GM12801 (cell line): ENCODE measurements around the gene PRKAR2A.

Experiments used
- TF ChIP-seq, protein P1 (sequence below): IDR thresholded peaks from one replicate; pipeline ENCODE4 v1.5.1; 2011; ENCODE audit warnings: control low read depth; ENCODE audit not compliant: insufficient read length; ENCODE audit errors: extremely low read depth

Gene PRKAR2A

DNA sequence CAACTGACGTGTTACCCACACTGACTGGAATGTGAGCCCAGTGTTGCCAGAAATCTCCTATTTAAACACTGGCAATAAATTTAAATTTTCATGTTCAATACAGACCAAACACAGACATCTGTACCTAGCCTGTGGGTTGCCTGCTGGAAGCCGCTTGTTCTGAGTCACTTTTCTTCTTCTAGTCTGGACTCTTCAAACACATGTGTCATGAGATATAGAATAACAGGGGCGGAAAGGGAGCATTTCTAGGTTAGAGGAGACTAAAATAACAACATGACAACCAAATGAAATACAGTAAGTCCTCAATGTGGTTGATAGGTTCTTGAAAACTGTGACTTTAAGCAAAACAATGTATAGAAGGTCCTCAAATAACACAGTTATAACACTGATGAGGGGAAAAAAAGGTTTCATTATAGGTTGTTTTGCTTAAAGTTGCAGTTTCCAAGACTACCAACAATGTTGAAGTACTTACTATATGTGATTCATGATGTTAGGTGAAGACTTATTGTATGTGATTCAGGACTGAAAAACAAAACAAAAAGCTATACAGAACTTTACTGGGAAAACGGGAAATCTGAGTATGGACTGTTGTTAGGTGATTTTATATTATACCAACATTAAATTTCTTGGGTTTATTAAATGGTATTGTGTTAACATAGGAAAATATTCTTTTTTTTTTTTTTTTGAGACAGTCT, 63.1 kb downstream of the PRKAR2A start:
- TF ChIP-seq, protein P1, sequence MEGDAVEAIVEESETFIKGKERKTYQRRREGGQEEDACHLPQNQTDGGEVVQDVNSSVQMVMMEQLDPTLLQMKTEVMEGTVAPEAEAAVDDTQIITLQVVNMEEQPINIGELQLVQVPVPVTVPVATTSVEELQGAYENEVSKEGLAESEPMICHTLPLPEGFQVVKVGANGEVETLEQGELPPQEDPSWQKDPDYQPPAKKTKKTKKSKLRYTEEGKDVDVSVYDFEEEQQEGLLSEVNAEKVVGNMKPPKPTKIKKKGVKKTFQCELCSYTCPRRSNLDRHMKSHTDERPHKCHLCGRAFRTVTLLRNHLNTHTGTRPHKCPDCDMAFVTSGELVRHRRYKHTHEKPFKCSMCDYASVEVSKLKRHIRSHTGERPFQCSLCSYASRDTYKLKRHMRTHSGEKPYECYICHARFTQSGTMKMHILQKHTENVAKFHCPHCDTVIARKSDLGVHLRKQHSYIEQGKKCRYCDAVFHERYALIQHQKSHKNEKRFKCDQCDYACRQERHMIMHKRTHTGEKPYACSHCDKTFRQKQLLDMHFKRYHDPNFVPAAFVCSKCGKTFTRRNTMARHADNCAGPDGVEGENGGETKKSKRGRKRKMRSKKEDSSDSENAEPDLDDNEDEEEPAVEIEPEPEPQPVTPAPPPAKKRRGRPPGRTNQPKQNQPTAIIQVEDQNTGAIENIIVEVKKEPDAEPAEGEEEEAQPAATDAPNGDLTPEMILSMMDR: no peak

DNA sequence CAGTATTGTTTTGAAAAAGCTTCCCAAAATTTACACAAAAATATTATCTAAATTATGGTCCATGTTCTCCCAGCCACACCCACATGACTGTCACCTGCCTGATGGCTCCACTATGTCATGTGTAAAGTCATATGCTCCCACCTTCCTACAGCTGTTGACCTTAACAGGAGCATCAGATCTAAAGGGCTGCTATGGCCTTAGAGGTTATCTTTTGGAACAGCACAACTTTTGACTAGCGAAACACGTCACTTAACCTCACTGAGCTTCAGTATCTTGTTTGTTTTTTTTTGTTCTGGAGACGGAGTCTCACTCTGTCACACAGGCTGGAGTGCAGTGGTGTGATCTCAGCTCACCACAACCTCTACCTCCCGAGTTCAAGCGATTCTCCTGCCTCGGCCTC, 64.4 kb downstream of the PRKAR2A start:
- TF ChIP-seq, protein P1: no peak

DNA sequence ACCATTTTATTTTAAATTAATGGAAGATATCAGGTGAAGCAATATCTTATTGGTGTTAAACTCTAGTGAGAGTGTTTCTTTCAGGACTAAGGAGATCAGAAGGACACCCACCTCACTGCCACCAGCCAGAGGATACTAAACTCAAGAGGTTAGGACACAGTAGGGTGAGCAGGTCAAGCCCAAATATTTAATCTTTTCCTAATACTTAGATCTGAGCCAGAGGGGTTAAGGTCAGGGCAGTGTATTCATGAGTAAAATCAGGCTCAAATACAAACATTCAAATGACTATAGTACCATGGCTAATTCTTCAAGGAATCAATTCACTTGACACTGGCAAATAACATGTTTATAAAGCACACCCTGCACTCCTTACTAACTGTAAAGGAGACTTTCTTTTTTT, 65.6 kb downstream of the PRKAR2A start:
- TF ChIP-seq, protein P1: no peak

DNA sequence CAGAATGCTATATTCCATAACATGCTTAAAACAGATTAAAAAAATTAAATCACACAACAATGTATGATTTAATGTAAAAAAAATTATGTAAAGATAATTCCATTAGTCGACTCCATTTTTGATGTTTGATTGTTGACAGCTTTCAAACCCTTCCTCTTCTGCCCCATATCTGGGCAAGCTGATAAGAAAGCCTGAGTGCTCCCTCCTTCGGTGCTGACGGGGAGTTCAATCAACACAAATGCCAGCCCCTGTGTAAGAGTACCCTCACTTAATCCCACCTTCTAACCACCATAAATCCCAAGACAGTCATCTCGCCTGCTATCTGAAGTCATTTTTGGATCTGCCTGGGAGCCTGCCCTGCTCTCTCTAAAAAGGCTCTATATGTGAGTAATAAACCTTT, 70.8 kb downstream of the PRKAR2A start:
- TF ChIP-seq, protein P1: no peak

DNA sequence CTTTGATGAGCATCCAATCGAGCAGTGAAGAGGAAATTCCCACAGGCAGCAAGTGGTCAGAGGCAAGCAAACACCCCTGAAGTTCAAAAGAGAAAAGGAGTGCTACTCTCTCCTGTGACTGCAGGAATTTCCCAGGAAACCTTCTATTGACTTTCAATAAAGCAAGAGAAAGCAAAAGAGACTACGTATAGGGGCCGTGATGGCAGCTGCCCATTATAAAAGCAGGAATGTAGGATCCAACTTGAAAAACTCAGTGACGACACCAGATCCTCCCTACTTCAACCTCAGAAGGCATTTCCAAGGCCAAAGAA, 77.5 kb downstream of the PRKAR2A start:
- TF ChIP-seq, protein P1: no peak

DNA sequence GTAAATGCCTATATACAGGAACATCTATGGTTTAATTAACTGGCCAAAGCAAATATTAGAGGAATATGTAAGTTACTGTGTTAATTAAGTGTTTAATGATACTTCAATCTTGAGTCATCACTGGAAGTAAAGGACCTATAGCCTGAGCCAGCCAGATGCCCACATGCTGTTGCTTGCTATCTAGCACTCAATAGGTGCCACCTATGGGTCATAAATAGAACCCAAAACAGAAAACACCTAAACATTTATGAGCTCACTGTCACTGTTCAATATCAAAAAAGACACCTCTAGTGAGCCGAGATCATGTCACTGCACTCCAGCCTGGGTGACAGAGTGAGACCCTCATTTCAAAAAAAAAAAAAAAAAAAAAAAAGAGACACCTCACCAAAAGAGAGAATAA, 82.3 kb downstream of the PRKAR2A start:
- TF ChIP-seq, protein P1: no peak

DNA sequence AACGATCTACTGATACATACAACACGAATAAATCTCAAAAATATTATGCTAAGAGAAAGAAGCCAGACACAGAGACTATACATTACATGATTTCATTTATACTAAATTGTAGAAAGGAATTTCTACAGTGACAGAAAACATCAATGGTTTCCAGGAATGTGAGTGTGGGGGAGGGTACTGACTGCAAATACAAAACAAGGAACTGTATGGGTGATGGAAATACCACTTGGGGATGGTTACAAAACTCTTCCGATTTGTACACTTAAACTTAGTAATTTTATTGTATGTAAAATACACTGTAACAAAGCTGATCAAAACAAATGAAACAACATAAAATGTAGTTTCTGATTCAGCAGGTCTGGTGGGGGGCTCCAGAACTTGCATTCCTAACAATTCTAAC, 84.9 kb downstream of the PRKAR2A start:
- TF ChIP-seq, protein P1: no peak
